Endothelial cell (in vitro differentiated cells): Measurements from ENCODE around the gene TGFB1I1. TPM values are rescaled to one million over a fixed set of nuclear protein-coding genes. Genes with fewer than 3 reads are reported as not detected.
"Not testable (repeated sequence)": the region's sequence is repeated elsewhere in the genome, so short reads cannot be mapped to it uniquely, and the experiment has no call there.

Experiments used
- DNase-seq: peaks from one replicate; pipeline ENCODE4 v3.0.0; 2021; ENCODE audit warnings: low spot score
- H3K27ac Mint-ChIP-seq: one replicate; pipeline ENCODE4 v1.8.0; 2021; ENCODE audit warnings: mixed read lengths, inconsistent platforms; ENCODE audit not compliant: unreplicated experiment
- H3K27me3 Mint-ChIP-seq: one replicate; pipeline ENCODE4 v1.8.0; 2021; ENCODE audit warnings: mild to moderate bottlenecking, moderate library complexity, mixed read lengths, inconsistent platforms; ENCODE audit not compliant: unreplicated experiment
- H3K36me3 Mint-ChIP-seq: one replicate; pipeline ENCODE4 v1.8.0; 2021; ENCODE audit warnings: mild to moderate bottlenecking, low read depth, mixed read lengths, inconsistent platforms; ENCODE audit not compliant: unreplicated experiment
- H3K4me1 Mint-ChIP-seq: one replicate; pipeline ENCODE4 v1.8.0; 2021; ENCODE audit warnings: mild to moderate bottlenecking, mixed read lengths, inconsistent platforms; ENCODE audit not compliant: unreplicated experiment
- H3K4me3 Mint-ChIP-seq: one replicate; pipeline ENCODE4 v1.8.0; 2021; ENCODE audit warnings: mild to moderate bottlenecking, mixed read lengths, inconsistent platforms; ENCODE audit not compliant: unreplicated experiment
- H3K9me3 Mint-ChIP-seq: one replicate; pipeline ENCODE4 v1.8.0; 2021; ENCODE audit warnings: mixed read lengths, inconsistent platforms; ENCODE audit not compliant: unreplicated experiment
- CTCF ChIP-seq: fragments of 200-600 bp; sonication (generic); IDR thresholded peaks from one replicate; pipeline ENCODE4 v1.5.0; 2021; ENCODE audit warnings: antibody characterized with exemption; ENCODE audit not compliant: unreplicated experiment
- total RNA-seq: library from RNA; stranded (reverse); fragmentation: NEBNext Ultra II Directional; extraction: Animal tissue kit (Norgen Biotek cat#: 25700); gene quantifications from one replicate; pipeline ENCODE4 v1.2.1, GENCODE V29; 2021; ENCODE audit not compliant: unreplicated experiment

Gene TGFB1I1
- total RNA-seq, 1 donor from 2014 or later = 42.5 TPM

- Mint-ChIP-seq H3K4me1 (peaks cover 8% of the 10 kb centered on the region), H3K27ac (no peak overlapping the region), H3K4me3 (no peak overlapping the region), H3K9me3 (no peaks in the 10 kb centered on the region), H3K36me3 (no peaks in the 10 kb centered on the region), H3K27me3 (peaks cover 10% of the 10 kb centered on the region)
- no peak for DNase-seq
- TF ChIP-seq CTCF = no peak
These were observed 41.9 kb downstream of the TGFB1I1 start for GRCh38 chr16:31513884-31514283.

- TF ChIP-seq CTCF = no peak
- no peaks in the 10 kb centered on the region for H3K36me3 Mint-ChIP-seq
- no peak for DNase-seq
- H3K27me3 Mint-ChIP-seq = peaks cover 6% of the 10 kb centered on the region
- H3K27ac Mint-ChIP-seq = no peak overlapping the region
- no peak overlapping the region for H3K4me3 Mint-ChIP-seq
- no peaks in the 10 kb centered on the region for H3K9me3 Mint-ChIP-seq
- H3K4me1 Mint-ChIP-seq = peaks cover 4% of the 10 kb centered on the region
These were observed 45.9 kb downstream of the TGFB1I1 start for GRCh38 chr16:31517800-31518402.

GRCh38 chr16:31519759-31520431 is 47.9 kb downstream of the TGFB1I1 start:
- no peak overlapping the region for H3K27ac Mint-ChIP-seq
- H3K36me3 Mint-ChIP-seq = no peaks in the 10 kb centered on the region
- no peaks in the 10 kb centered on the region for H3K9me3 Mint-ChIP-seq
- no peak for TF ChIP-seq CTCF
- H3K4me3 Mint-ChIP-seq = no peak overlapping the region
- H3K27me3 Mint-ChIP-seq = peaks cover 4% of the 10 kb centered on the region
- no peak for DNase-seq
- no peaks in the 10 kb centered on the region for H3K4me1 Mint-ChIP-seq

GRCh38 chr16:31521368-31521767 is 49.4 kb downstream of the TGFB1I1 start:
- Mint-ChIP-seq H3K4me1 (no peaks in the 10 kb centered on the region), H3K4me3 (no peak overlapping the region), H3K9me3 (no peaks in the 10 kb centered on the region), H3K36me3 (no peaks in the 10 kb centered on the region), H3K27ac (no peak overlapping the region), H3K27me3 (peaks cover 4% of the 10 kb centered on the region)
- TF ChIP-seq CTCF = no peak
- no peak for DNase-seq

GRCh38 chr16:31522071-31522470 is 50.1 kb downstream of the TGFB1I1 start:
- H3K27me3 Mint-ChIP-seq = peaks cover 2% of the 10 kb centered on the region
- no peak for DNase-seq

GRCh38 chr16:31523768-31524167 is 51.8 kb downstream of the TGFB1I1 start:
- DNase-seq, H3K27me3 Mint-ChIP-seq, H3K27ac Mint-ChIP-seq, H3K4me1 Mint-ChIP-seq, H3K36me3 Mint-ChIP-seq, H3K4me3 Mint-ChIP-seq, H3K9me3 Mint-ChIP-seq: not testable (repeated sequence)

More at GRCh38 chr16:31522071-31522470, 50.1 kb downstream of the TGFB1I1 start:
- no peak for TF ChIP-seq CTCF
- Mint-ChIP-seq H3K27ac (no peak overlapping the region), H3K4me1 (no peaks in the 10 kb centered on the region), H3K9me3 (no peaks in the 10 kb centered on the region), H3K36me3 (no peaks in the 10 kb centered on the region), H3K4me3 (no peak overlapping the region)
